Vagina (tissue), 2 donors: ENCODE measurements around the gene NCKAP5L.

Experiments used
- POLR2A ChIP-seq, 2 donors: fragments of 450-650 bp; IDR thresholded peaks; one replicate each; pipeline ENCODE4 v1.6.1; 2017; ENCODE audit warnings: antibody characterized with exemption in 2 of 2, mild to moderate bottlenecking in 2 of 2, moderate library complexity in 2 of 2
- TF ChIP-seq, protein P1 (sequence below), 3 experiments: fragments of 450-650 bp in 2 of 3; fragments of 200-600 bp in 1 of 3; sonication (generic) in 1 of 3; IDR thresholded peaks; one replicate each; pipeline ENCODE4 v1.5.1; 2017 to 2019; ENCODE audit warnings: antibody characterized with exemption in 3 of 3, mild to moderate bottlenecking in 2 of 3, moderate library complexity in 2 of 3

DNA sequence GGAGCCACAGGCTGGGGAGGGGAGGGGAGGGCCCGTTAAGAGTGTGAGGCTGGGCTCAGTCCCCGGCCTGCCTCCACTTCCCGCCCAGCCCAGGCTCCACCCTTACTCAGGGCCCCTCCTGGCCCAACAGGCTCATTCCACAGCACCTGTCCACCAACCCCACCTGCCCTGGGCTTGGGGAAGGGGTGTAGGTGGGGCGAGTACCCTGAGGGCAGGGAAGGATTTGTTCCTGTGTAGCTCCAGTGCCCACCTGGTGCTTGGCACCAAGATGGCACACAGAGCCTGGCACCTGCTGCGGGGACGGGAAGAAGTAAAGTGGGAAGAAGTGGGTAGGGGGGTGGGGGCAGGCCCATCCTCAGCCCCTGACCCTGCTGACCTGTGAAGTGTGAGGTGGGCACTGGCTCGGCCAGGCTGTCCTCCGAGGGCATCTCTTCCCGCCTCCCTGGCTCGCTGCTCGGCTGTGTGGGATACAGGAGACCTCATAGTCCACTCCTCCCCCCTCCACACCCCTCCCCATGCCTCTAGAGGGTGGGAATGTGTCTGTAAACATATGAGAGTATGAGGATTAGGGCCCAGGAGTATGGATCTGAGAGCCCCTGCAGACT, 35.1 kb downstream of the NCKAP5L start:
- TF ChIP-seq, protein P1, sequence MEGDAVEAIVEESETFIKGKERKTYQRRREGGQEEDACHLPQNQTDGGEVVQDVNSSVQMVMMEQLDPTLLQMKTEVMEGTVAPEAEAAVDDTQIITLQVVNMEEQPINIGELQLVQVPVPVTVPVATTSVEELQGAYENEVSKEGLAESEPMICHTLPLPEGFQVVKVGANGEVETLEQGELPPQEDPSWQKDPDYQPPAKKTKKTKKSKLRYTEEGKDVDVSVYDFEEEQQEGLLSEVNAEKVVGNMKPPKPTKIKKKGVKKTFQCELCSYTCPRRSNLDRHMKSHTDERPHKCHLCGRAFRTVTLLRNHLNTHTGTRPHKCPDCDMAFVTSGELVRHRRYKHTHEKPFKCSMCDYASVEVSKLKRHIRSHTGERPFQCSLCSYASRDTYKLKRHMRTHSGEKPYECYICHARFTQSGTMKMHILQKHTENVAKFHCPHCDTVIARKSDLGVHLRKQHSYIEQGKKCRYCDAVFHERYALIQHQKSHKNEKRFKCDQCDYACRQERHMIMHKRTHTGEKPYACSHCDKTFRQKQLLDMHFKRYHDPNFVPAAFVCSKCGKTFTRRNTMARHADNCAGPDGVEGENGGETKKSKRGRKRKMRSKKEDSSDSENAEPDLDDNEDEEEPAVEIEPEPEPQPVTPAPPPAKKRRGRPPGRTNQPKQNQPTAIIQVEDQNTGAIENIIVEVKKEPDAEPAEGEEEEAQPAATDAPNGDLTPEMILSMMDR (IDR thresholded peaks at IDR 0.05), result no peak
- TF ChIP-seq POLR2A (IDR thresholded peaks at IDR 0.05), result no peak
